Spinal cord (tissue), 10 donors: ENCODE data around the gene UBR7. TPM values are rescaled to one million over a fixed set of nuclear protein-coding genes. Genes with fewer than 3 reads are reported as not detected.

Experiments
- DNase-seq, 6 donors: peaks; one replicate each; pipeline versions ENCODE4 v3.0.0 to v3.0.0-alpha.2; 2013 to 2015; ENCODE audit warnings: low spot score in 6 of 6, low read depth in 4 of 6
- H3K27ac ChIP-seq: one replicate; pipeline ENCODE4 v1.5.1; 2013; ENCODE audit warnings: low read depth, low read length, control low read depth
- H3K27me3 ChIP-seq: one replicate; pipeline ENCODE4 v1.6.1; 2013; ENCODE audit warnings: low read length; ENCODE audit not compliant: control insufficient read depth, insufficient read depth
- H3K36me3 ChIP-seq: one replicate; pipeline ENCODE4 v1.6.1; 2013; ENCODE audit warnings: low read length; ENCODE audit not compliant: control insufficient read depth, insufficient read depth
- H3K4me1 ChIP-seq: one replicate; pipeline ENCODE4 v1.6.1; 2013; ENCODE audit warnings: low read length; ENCODE audit not compliant: control insufficient read depth, insufficient read depth
- H3K4me3 ChIP-seq: one replicate; pipeline ENCODE4 v1.5.1; 2013; ENCODE audit warnings: low read depth, low read length, control low read depth
- H3K9me3 ChIP-seq: one replicate; pipeline ENCODE4 v1.6.1; 2013; ENCODE audit warnings: low read length; ENCODE audit not compliant: control insufficient read depth, insufficient read depth
- WGBS: methylation state at CpG from one replicate; pipeline ENCODE4 v1.1.5; 2013; ENCODE audit warnings: missing lambda C conversion rate; ENCODE audit not compliant: insufficient coverage; 5-methylcytosine and 5-hydroxymethylcytosine counted together
- polyA plus RNA-seq, 2 donors: library from polyadenylated mRNA; unstranded; fragments of 120-200 nt; gene quantifications; one replicate each; pipeline ENCODE4 v1.2.1, GENCODE V29; 2013; ENCODE audit not compliant: insufficient read length in 2 of 2
- total RNA-seq, 2 donors: library from RNA; depleted of rRNA in 1 of 2; stranded (reverse); fragments of 120-200 nt in 1 of 2; fragments of >200 nt in 1 of 2; gene quantifications; one replicate each; pipeline versions ENCODE4 v1.2.3 to v1.2.4, GENCODE V29; 2013 to 2014
- donor health status: healthy.

Gene UBR7
- total and polyA plus RNA-seq, 4 donors: 28.2 to 41.4 (median 39.2) TPM

DNA sequence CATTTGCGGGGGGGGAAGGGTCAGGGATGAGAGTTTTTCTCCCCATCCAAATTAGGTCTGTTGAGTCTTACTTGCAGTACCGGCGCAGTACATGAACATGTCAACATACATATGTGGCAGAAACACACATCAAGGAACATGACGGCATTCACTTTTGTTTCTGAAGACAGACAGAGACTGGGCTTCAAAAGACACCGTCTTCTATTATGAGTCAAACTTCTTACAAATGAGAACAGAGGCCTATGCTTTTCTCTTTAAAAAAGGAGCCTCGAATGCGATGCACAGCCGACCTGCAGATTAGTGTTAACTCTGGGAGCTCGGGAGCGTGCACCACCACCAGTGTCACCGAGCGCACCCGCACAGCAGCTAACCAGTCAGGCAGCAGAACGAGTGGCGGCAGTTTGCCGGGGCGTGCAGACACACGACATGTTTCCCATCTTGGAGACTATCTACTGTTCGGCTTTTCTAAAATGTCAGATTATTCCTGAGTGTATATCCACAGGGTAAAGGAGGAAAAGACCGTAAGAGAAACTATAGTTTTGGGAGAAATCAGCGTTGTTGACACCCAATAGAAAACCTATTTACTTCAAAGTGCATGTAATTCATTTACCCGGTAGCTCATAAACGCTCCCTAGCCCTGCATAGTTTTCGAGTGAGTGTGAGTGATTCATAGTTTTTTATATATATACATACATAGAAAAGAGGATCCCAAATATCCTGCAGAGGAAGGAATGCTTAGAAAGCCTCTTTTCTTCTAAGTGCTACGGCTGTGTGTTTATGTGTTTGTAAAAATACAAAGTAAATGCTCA is 33.0 kb downstream of the UBR7 start:
- DNase-seq: no peak
- no peak overlapping the region for H3K4me3 ChIP-seq
- no peaks in the 10 kb centered on the region for H3K9me3 ChIP-seq
- H3K4me1 ChIP-seq: no peaks in the 10 kb centered on the region
- no peak overlapping the region for H3K27ac ChIP-seq
- no peaks in the 10 kb centered on the region for H3K27me3 ChIP-seq
- 88% methylated on average over 14 of the region's 25 CpGs for WGBS
- peaks cover 29% of the 10 kb centered on the region for H3K36me3 ChIP-seq

DNA sequence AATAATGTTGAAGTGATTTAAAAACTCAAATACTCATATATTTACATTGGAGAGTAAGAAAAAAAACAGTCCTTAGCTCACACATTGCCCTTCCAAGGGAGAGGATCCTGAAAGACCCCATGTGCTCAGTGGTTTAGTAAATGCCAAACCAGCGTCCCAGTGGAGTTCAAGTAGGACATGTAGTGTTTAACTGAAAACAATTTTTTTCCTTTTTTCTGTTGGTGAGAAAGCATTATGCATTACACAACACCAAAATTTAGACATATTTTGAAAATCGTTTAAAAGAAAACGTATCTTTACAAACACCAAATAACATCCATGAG is 33.6 kb downstream of the UBR7 start:
- Histone ChIP-seq H3K4me3 (no peak overlapping the region), H3K27me3 (no peaks in the 10 kb centered on the region), H3K9me3 (no peaks in the 10 kb centered on the region), H3K4me1 (no peaks in the 10 kb centered on the region), H3K27ac (no peak overlapping the region), H3K36me3 (peaks cover 33% of the 10 kb centered on the region)
- 78% methylated on average over 2 of the region's 3 CpGs for WGBS
- no peak for DNase-seq

- H3K36me3 ChIP-seq: peaks cover 47% of the 10 kb centered on the region
- H3K4me1 ChIP-seq: no peaks in the 10 kb centered on the region
- H3K27me3 ChIP-seq: no peaks in the 10 kb centered on the region
- no peaks in the 10 kb centered on the region for H3K9me3 ChIP-seq
- 96% methylated on average over 9 of the region's 10 CpGs for WGBS
- DNase-seq: no peak
- H3K4me3 ChIP-seq: no peak overlapping the region
- no peak overlapping the region for H3K27ac ChIP-seq
These were observed 38.8 kb downstream of the UBR7 start for GRCh38 chr14:93245764-93246420.

GRCh38 chr14:93246534-93246933 is 39.5 kb downstream of the UBR7 start:
- peaks cover 40% of the 10 kb centered on the region for H3K36me3 ChIP-seq

GRCh38 chr14:93249128-93249831 is 42.2 kb downstream of the UBR7 start:
- H3K4me3 ChIP-seq: no peak overlapping the region
- H3K4me1 ChIP-seq: no peaks in the 10 kb centered on the region
- no peak overlapping the region for H3K27ac ChIP-seq
- H3K9me3 ChIP-seq: no peaks in the 10 kb centered on the region
- peaks cover 30% of the 10 kb centered on the region for H3K36me3 ChIP-seq
- WGBS: 95% methylated on average over 7 of the region's 7 CpGs
- H3K27me3 ChIP-seq: no peaks in the 10 kb centered on the region
- DNase-seq: no peak

More at GRCh38 chr14:93246534-93246933, 39.5 kb downstream of the UBR7 start:
- no peak overlapping the region for H3K4me3 ChIP-seq
- no peaks in the 10 kb centered on the region for H3K4me1 ChIP-seq
- H3K27ac ChIP-seq: no peak overlapping the region
- no peaks in the 10 kb centered on the region for H3K27me3 ChIP-seq
- DNase-seq: no peak
- no peaks in the 10 kb centered on the region for H3K9me3 ChIP-seq

DNA sequence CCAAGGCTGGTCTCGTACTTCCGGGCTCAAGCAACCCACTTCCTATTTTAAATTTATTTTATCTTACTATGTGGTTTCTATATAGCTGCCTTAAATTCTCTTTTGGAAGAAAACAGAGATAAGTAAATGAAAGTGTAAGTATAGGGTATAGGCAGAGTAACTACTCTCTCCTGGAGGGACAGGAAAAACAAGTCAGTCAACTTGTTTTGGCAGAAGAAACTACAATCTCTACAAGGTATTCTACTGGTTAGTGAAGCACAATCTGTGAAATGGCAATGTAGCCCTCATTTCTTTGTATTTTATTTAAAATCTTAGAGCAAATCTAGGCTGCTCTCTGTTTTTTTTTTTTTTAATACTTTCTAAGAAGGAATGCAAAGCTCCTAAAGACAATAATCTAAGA is 55.4 kb downstream of the UBR7 start:
- no CpG with 5 or more reads among the region's 2 CpGs for WGBS

DNA sequence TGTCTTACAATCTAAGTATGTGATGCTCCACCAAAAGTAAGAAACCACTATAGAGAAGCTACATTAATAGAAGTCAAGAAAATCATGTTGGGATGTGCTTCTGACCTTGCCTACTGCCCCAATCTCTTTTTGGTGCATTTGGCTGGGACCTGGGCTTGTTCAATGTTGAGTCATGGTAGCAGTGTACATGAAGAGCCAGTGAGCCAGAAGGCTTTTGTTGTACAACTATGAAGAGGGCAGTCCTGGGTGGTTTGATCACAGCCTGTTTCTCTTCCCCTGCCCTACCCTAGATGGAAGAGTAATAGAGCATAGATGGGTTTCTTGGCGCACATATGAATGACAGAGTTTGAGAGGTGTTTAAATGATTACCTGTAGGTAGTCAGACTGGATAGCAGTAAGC is 56.4 kb downstream of the UBR7 start:
- H3K4me1 ChIP-seq: no peaks in the 10 kb centered on the region
- H3K27ac ChIP-seq: no peak overlapping the region
- no peak overlapping the region for H3K4me3 ChIP-seq
- H3K27me3 ChIP-seq: no peaks in the 10 kb centered on the region
- no peaks in the 10 kb centered on the region for H3K9me3 ChIP-seq
- H3K36me3 ChIP-seq: peaks cover 12% of the 10 kb centered on the region
- no CpG with 5 or more reads among the region's 1 CpG for WGBS
- DNase-seq: no peak

More for the DNA sequence above, 55.4 kb downstream of the UBR7 start:
- Histone ChIP-seq H3K4me3 (no peak overlapping the region), H3K4me1 (no peaks in the 10 kb centered on the region), H3K36me3 (peaks cover 12% of the 10 kb centered on the region), H3K27ac (no peak overlapping the region), H3K27me3 (no peaks in the 10 kb centered on the region), H3K9me3 (no peaks in the 10 kb centered on the region)
- no peak for DNase-seq

GRCh38 chr14:93266127-93266526 is 59.1 kb downstream of the UBR7 start:
- Histone ChIP-seq H3K4me1 (peaks cover 5% of the 10 kb centered on the region), H3K27ac (no peak overlapping the region), H3K4me3 (no peak overlapping the region), H3K9me3 (no peaks in the 10 kb centered on the region), H3K27me3 (no peaks in the 10 kb centered on the region), H3K36me3 (peaks cover 7% of the 10 kb centered on the region)
- DNase-seq: no peak
- 88% methylated on average over 4 of the region's 6 CpGs for WGBS

- H3K4me1 ChIP-seq: peaks cover 8% of the 10 kb centered on the region
- no peak overlapping the region for H3K27ac ChIP-seq
- no peak overlapping the region for H3K4me3 ChIP-seq
- no peaks in the 10 kb centered on the region for H3K9me3 ChIP-seq
- peaks cover 6% of the 10 kb centered on the region for H3K36me3 ChIP-seq
- 48% methylated on average over 2 of the region's 3 CpGs for WGBS
- no peaks in the 10 kb centered on the region for H3K27me3 ChIP-seq
- no peak for DNase-seq
These were observed 60.2 kb downstream of the UBR7 start for GRCh38 chr14:93267149-93267711.
